Measurements from ENCODE around the gene DTHD1.

DTHD1 gene

DNA sequence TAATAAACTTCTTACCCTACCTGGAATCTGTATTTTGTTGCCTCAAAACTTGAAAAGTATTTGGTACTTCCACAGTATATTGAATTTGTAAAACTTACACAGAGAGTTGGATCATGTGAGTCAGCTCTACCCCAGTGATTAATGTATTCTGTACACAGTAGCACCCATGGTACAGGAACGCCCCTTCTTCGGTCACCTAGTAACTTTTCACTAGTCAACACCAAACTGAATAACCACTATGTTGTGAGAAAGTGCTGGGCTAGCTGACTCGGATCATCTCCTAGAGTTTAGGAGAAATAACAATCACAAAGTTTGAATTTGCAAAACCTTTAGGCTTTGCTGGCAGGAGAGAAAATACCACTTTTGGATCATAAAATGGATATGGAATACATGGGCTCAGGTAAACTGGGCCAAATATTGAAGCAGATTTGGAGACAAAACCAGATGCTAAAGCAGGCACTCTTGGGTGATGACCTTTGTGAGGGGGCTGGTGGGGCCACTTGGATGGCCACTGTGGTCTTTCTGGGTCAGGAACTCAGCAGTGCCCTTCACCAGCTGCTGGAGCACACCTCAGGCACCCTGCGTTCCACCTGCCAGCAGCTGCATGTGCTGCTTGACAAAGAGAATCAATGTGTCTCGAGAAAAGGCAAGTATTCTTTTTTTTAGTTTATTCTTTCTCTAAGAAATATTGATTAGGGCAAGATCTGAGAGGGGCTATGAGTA, at the start of gene DTHD1:
Gene DTHD1, plus strand, starts transcription at position 233 of the 723 bp plus-strand sequence. Its CDS starts 143 bp downstream, at position 376.
- no peak for DNase-seq

DNA sequence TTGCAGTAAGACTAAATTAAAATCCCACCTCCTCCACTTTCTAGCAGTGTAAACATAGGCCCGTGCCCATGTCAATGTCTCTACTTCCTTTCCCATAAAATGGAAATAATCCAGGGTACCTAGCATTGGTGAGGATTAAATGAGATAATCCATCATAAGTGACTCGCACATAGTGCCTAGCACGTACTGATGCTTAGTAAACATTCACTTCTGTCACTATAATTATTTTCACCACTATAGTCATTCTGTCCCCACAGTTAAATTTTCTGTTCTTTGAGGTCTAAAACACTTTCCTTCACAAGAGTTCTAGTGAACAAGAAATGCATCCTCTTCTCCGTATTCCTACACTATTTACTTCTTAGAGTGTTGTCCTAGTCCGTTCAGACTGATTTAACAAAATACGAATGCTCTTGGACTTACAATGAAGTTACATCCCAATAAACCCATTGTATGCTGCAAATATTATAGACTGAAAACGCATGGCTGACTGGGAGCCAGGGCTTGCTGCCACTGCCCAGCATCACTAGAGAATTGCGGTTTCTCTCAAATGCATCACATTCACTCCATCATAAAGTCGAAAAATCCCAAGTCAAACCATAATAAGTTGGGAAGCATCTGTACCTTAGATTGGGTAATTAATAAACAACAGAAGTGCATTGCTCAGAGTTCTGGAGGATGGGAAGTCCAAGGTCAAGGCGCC, 47.7 kb upstream of the DTHD1 start:
- DNase-seq: no peak

DNA sequence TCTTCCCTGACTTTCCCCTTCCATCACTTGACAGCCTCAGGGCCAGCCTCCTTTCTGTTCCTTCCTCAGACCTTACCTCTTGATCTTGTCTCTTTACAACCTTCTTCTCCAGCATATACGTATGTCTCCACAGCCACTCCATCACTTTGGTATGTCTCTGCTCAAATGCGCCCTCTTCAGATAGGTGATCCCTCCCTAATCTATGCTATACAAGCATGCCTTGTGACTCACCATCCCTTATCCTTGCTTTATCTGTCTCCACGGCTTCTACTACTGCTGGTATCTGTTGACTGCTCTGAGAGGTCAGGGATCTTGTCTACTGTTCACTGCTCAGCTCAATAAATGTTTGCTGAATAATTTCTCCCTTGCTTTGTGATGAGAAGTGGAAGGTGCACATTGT, 46.1 kb upstream of the DTHD1 start:
- DNase-seq: no peak

DNA sequence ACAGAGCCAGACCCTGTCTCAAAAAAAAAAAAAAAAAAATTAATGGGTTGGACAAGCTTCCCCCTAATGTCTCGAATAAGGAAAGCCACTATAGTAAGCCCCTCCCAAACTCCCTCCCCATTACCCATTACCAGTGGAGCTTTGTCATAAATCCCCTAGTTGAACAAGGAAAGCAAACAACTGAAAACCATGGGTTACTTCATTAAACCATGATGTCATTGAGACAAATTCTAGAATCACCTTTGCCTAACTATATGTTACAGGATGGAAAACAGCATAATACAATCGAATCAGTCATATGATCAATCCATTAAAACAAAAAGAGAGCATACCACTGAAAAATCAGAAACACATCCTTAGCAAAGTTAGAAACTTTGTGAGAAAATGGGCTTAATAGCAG, 45.3 kb upstream of the DTHD1 start:
- no peak for DNase-seq

DNA sequence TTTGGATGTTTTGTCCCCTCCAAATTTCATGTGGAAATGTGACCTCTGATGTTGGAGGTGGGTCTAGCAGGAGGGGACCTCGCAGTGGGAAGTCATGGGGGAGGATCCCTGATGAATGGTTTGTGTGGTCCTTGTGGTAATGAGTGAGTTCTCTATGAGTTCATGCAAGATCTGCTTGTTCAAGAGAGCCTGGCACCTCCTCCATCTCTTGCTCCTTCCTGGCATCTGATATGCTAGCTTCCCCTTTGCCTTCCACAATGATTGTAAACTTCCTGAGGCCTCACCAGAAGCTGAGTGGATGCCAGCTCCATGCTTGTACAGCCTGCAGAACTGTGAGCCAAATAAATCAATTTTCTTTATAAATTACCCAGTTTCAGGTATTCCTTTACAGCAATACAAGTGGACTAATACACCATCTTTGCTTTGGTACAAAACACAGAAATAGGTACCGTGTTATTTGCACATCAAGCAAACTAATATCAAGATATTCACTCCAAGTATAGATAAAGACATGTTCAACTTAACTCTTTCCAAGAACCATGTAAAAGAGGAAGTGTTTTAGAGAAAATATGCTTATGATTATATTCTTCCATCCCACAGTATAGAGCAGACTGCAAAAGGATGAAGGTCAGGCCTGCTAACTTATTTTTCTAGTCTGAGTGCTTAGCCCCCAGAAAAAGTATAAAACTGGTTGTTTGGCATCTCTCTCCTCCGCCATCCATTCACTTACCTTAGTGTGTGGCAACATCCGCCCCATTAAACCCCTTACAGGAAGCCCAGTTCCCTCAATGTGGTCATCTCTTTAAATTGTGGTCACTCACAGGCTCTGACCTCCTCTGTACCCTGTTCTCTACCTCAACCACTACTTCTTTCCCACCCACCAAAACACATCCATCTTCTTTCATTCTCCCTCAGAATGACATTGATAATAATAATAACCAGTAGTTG, 43.8 kb upstream of the DTHD1 start:
- DNase-seq: no peak

DNA sequence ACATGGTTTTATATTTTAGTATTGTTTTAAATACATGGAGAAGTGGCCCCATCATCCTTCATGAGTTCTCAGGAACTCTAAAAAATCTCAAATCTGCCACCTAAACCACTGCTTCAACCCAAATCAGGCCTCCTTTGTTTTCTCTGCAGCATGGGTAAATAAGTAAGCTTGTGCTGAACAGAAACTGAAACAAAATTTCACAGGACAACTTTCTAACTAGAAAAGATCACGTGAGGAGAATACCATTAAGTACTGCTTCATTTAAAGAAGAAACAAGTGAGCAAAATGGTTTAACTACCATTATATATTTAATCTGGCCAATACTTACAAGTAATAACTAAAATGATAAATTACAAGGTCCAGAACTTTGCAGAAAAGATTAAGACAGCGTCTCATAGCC, 39.6 kb upstream of the DTHD1 start:
- no peak for DNase-seq

DNA sequence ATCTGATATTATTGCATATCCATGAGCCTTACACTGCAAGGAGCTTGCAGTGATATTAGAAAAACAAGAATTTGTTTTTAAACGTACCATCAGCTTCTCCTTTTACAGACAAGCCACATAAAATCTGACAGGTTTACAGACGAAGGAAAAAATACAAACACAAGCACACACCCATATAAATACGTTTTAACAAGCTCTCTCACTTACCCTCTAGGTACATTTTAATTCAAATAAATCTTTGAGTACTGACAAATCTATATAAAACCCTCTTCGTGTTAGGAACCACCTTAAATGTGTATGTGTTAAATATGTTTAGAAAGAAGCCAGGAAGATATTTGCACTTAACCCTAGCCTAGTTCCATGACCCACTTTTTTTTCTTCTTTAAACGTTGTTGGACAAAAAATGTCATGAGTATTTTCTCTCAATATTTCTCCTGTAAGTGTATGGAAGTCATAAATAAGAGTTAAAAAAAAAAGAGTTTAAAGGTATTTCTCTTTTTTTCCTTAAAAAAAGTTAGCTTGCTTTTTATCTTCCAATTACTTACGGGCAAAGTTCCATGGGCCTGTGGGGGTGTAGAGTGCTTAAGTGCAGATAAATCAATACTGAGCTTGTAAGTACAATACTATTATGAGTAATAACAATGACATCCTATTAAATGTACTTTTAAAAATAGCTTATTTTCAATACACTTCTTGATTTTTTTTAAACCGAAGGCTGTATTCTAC, 38.6 kb upstream of the DTHD1 start:
- DNase-seq: no peak

DNA sequence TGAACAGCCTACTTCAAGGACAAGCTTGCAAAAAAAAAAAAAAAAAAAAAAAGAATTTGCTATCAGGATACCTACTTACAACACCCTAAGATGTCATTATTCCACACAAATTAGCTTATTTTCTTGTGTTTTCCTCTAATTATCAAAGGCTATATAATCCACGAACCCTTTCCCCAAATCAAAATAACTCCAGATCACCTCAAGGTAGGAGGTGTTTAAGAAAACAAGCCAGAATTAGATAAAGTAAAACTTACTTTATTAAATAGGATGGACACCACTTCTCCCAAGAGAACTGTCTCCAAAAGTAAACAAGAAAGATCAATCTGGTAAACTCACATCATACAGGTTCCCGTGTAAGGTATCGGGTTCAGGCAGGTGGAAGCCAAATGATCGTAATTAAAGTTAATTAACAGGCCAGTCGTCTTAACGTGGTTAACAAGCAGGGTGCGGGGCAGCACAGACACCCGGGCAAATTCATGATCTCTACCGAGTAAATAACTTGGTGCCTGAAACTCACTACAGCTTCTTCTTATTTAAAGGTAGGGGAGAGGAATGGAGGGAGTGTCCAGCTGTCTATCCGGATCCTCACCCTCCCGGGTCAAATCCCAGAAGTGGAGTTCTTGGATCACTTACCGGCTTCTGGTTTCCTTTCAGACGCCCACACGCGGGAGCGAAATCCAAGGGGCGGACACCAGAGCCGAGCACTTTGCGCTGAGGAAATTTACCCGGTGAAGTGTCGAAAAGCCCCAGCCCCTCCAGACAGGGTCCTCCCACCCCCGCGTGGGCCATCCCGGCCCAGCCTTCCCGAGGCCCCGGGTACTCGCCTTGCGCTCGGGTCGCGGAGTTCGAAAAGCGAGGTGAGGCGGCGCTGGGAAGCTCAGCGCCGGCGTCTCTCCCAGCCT, 37.8 kb upstream of the DTHD1 start:
- DNase-seq: no peak

DNA sequence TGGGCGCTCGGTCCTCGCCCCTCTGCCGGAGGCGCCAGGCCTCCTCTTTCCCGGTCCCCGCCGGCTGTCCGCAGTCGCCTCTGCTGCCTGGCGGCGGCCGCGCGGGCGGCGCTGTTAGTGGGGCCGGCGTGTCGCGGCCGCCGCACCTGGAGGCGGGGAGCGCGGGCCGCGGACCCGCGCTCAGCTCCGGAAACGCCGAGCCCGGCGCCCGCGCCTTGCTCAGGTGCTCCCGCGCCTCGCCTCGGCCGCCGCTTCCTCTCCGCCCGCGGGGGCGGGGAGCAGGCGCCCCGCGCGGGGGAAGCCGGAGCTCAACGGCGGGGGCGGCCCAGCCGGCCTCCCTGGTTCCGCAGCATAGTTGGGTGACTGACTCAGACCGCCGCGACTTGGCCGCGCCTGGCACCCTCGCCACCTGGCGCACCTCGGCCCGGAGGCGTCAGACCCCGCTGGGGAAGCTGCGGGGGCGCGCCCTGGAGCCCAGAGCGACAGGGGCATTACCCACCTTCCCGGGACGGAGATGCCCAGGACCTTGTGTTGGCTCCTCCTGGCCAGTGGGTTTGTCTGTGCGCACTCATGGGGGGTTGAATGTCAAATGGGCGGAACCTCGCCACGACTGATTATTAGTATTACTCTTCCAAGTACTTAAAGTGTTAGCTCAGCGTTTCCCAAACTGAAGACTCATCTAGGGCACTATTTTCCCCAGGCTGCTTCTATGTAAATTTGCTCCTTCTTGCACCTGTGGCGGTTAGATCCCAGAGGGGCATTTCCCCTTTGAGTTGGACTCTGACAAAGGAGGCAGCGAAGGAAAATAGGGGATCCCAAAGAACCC, 36.9 kb upstream of the DTHD1 start, which contains the start of gene ARAP2:
Gene ARAP2, minus strand, starts transcription at position 258 of the 826 bp plus-strand sequence. CDS start 15,028 bp downstream, outside the sequence.
- peak; percentile 79 for DNase-seq

DNA sequence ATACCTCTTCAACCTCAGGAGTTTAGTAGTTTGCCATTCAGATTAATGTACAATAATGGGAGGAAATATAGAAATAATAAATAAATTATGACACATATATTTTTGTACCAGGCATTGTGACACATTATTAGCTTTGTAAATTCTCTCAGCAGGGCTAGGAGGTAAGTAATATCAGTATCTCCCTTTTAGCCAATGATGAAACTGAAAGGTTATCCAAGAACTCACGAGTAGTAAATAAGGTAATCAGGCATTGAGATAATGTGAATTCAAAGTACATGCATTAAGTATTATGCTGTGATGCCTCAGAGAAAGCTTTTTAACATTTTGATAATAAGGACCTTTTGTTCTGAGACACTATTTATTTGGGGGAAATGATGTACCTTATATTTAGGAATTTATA, 31.8 kb upstream of the DTHD1 start:
- DNase-seq: no peak

DNA sequence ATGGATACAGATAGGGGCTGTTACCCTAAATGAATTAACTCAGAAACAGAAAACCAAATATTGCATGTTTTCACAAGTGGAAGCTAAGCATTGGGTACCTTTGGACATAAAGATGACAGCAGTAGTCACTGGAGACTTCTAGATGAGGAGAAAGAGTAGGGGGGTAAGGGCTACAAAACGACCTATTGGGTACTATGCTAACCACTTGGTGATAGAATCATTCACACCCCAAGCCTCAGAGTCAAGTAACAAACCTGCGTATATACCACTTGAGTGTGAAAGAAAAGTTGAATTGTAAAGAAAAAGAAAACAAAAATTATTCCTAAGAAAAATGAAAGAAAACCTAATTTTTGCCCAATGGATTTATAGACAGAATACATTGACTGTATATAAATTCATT, 29.4 kb upstream of the DTHD1 start:
- DNase-seq: no peak

DNA sequence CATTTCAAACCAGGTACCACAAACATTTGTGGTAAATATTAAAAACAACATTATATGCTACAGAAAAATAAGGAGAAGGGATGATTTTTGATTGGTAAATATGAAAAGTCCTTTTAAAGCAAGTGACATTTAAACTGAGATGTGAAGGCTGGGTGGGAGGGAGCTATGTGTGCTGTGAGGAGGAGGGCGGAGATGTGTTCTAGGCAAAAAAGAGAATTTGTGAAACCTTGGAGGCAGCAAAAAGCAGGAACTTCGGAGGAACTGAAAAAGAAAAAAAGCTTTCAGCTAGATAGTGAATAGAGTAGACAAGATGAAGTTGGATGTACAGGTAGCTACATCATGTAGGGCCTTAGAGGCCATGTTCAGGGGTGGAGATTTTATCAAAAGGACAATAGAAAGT, 27.0 kb upstream of the DTHD1 start:
- no peak for DNase-seq

DNA sequence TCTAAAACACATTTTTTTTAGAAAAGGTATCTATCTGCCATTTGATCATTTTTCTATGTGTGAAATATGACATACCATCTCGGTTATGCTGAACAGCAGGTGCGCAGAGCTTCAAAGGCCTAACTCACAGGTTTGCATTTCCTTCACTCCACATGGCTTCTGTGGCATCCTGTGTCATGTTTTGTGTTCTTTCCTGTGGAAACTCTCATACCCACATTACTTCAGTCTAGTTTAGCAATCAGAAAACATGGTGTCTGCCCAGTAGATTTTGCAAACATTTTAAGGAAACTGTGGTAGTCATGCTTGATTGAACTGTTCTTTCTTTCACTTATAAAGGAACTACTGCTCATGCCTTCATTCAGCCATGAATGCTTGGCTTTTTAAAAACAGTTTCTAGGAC, 25.8 kb upstream of the DTHD1 start:
- no peak for DNase-seq

DNA sequence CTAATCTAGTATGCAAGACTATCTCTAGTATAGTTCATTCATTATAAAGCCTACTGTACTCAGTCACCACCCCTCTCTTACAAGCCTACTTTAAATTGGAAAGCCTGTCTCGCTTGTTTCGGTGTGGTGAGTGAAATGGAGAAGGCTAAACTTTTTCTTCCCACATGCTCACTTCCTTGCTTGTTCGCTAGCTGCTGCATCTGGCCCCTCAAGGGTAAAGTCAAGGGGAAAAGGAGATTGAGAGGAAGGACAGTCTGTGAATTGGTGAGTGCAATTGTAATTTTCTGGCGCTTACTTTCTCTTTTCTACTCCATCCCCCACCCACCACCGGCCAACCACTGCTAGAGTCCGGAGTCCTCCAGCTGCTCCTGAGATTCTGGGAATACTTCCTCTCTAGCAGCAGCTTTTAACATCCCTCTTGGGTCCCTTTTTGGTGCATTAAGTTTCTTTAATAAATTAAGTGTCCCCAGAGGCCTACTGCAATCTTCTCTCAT, 25.0 kb upstream of the DTHD1 start:
- DNase-seq: no peak

DNA sequence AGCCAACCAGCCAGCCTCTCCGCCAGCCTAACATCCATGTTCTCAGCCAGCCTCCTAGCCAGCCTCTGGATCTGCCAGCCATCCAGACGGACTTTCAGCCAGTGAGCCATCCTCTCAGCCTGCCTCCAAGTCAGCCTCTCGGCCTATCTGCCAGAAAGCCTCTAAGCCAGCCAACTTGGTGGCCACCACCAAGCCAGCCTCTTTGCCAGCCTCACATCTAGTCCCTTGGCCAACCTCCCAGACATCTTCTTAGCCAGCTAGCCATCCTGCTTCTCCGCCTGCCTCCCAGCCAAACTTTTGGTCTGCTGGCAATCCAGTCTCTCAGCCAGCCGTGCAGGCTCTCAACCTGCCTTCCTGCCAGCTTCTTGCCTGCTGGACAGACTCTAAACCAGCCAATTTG, 20.7 kb upstream of the DTHD1 start:
- no peak for DNase-seq

DNA sequence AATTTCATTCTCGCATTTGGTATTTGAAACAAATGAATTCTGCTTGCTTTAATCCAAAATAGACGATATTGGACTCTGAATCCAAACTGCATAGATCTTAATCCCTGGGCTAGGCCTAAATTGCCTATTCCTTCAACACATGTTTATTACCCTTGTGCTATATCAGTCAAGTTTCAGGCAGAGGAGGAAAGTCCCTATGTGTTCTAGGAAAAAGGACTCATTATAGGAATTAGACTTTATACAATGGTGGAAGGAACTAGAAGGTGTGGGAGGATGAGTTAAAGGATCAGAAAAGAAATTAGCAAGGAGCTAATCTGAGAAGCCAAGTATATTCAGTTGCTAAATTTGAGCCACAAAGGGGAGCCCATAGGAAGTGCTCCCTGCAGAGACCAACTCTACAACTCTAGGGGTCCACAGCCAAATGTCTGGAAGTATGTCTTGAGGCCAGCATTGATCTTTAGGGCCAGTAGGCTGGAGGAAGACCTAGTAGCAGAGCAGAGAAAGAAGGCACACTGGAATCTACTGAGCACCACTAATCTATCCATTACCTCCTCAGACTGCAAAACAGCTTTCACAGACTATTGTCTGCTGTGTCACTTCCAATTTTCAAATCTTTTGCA, 17.1 kb upstream of the DTHD1 start:
- no peak for DNase-seq

DNA sequence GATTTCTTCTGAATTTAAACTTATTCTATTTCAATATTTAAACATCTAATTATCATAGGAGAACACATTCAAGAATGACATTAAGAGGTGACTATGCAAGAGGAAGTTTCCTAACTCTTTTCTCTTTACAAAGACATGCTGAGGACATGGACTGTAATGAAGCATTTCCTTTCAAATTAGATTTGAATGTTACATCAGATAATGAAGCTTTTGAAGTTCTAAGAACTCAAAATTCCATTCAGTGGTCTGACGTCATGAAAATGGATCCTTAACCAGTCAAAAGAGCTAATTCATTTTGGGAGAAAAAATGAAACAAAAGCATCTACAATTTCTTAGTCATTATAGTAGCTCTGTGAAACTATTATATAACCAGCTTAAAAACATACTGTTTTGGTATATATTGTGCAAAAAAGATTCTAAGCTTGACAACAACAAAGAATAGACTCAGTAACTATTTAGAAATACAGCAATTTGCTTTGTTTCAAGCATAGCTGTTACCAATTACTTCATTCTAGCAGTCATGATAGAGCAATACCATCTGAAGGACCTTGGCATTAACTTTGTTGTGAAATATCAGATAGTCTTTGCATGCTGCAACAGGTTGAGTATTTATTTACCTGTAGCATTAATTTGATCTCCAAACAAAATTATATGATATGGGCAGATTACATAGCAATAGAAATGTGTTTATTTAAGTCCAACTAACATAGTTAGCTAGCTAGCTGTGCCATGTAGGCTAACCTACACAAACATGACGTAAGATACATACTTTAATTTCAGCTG, 13.7 kb upstream of the DTHD1 start:
- no peak for DNase-seq

DNA sequence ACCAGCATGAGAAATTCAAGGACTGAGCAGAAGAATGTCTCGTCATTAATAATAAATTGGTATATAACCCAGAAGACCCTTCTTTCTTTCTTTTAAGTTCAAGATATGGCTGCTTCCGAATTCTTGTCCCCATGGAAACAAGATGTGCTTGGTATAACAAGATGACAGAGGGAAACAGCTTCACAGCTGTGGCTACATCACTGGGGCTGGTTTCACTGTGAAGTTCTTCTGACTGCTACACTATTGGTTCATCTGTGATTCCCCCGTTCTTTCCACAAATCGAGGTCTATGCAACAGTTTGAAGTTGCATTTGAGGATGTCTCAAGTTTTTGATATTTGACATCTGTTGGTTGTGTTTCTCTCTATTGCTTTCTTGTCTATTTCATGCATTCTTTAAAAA, 12.3 kb upstream of the DTHD1 start:
- no peak for DNase-seq

DNA sequence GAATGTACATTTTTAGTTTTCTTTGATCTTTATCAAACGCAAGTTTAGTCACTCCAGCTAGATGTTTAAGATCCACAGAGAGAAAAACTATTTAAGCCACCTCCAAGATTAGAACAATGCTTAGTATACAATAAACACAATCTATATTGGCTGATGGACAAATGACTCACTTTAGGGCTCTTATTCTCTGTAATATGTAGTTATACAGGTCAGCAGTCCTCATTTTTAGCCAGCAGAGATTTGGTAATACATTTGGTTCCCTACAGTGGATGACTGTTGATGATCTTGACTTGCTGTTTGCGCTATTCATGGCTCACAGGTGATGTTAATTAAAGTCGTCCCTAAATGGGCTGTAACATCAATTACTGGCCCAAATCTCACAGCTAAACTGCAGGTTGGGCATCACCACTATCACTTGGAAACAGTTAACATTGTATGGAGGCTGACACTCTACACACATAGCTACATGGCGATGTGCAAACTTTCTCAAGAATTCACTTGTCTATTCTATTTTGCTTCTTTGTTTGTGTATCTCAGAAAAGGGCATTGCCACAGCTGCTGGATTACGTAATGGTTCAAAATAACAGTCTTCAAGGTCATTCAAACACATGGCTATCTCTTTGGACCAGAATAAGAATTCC, 11.8 kb upstream of the DTHD1 start:
- no peak for DNase-seq
